AG10803 (cell line): ENCODE results near the gene IMMP1L.

ENCODE experiments used
- DNase-seq: peaks from one replicate; pipeline ENCODE4 v3.0.0; 2010; ENCODE audit warnings: low read depth
- H3K4me3 ChIP-seq: 2 replicates; pipeline ENCODE4 v1.5.1; 2011; ENCODE audit warnings: mild to moderate bottlenecking, low read length, control low read depth
- CTCF ChIP-seq: conservative IDR thresholded peaks from 2 replicates; pipeline ENCODE4 v1.5.1; 2011; ENCODE audit warnings: mild to moderate bottlenecking, low read length, control low read depth, inconsistent platforms

The IMMP1L gene

GRCh38 chr11:31443802-31444201, 65.6 kb downstream of the IMMP1L start:
- no peak overlapping the region for H3K4me3 ChIP-seq
- DNase-seq = no peak
- TF ChIP-seq CTCF = no peak

DNA sequence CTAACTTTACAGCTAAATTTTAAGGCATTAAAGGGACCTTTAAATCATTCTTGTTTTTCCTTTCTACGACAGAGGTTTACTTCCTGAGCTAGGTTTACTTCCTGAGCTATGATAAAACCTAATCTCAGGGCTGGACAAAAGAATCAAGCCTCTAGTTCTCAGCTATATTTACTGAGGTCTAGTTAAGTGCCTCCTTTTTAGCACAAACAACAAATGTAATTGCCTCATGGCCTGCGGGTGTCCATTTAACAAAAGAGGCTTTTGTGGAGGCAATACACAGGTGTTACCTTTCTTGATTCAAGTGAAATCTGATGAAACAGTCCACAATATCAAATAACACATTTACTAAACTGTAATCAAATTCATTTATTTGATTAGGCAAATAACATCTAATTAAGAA, 67.3 kb downstream of the IMMP1L start:
- DNase-seq = no peak
- TF ChIP-seq CTCF = no peak
- H3K4me3 ChIP-seq = no peak overlapping the region

DNA sequence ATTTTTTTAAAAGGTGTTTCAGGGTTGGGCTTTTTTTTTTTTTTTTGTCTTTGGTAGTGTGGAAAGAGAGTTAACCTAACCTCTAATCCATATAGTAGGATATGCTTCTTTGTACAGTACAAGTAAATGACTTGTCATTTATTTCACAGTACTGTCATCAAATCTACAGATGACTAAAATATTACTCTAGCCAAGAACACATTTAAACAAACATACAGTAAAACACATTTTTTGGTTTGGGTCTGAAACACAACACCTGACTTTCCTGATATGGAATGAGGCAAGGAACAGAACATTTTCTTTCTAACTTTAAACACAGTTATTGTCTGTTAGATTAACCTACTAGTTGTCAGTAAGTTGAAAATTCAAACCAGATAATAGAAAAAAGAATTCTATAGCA, 68.1 kb downstream of the IMMP1L start:
- TF ChIP-seq CTCF = no peak
- H3K4me3 ChIP-seq = no peak overlapping the region
- no peak for DNase-seq

GRCh38 chr11:31437742-31438435, 71.5 kb downstream of the IMMP1L start:
- TF ChIP-seq CTCF = no peak
- DNase-seq = peak; percentile 33
- no peak overlapping the region for H3K4me3 ChIP-seq

DNA sequence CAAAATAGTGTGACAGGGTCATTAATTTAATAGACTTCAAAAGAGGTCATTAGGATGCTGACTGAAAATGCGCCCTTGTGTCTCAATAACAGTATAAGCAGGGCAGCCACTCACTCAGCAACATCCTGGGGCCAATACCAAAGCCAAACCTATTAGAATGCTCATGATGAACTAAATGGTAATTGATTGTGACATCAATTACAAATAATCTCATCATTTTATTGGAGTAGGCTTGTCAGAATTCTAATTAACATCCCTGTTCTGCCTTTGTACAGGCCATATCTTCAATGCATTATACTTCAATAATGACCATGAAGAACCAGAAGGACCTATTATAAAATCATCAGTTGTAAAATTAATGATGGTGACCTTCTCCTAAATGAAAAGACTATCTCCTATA, 75.6 kb downstream of the IMMP1L start:
- no peak for TF ChIP-seq CTCF
- no peak overlapping the region for H3K4me3 ChIP-seq
- no peak for DNase-seq

- no peak overlapping the region for H3K4me3 ChIP-seq
- TF ChIP-seq CTCF = no peak
- no peak for DNase-seq
Measured at GRCh38 chr11:31424652-31425051, 84.8 kb downstream of the IMMP1L start.

DNA sequence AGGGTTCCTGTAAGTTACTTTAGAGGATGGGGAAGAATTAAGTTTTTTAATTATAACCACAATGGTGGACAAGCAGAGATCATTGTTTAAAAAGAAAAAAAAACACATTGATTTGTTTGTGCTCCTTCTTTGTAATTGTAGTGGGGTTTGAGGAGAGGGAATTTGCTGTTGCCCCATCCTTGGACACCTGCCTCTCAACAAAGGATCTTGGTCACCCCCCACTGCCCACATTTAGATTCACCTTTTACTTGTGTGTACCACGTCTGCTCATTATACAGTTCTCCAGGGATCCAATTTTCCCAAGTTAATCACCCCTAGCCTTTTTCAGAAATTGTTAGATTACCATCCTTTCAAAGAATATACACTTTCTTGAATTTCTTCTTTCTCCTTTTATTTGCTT, 86.7 kb downstream of the IMMP1L start:
- no peak overlapping the region for H3K4me3 ChIP-seq
- TF ChIP-seq CTCF = no peak
- DNase-seq = no peak
